ENCODE results near the gene FAM162A. TPM values are rescaled to one million over a fixed set of nuclear protein-coding genes. Genes with fewer than 3 reads are reported as not detected.

Gene FAM162A
- total and polyA plus RNA-seq, 2 donors (not counting 3 experiments of a cell fraction or from before 2014, with no cell fraction given), result 12.6 to 23.4 TPM

GRCh38 chr3:122461806-122462205 is 77.8 kb downstream of the FAM162A start:
- H3K9ac ChIP-seq (replicated peaks; ENCODE audit: extremely low read depth, insufficient read depth, low read length), result no peak overlapping the region
- no TSS peak for BruUV-seq (replicated peaks)
- TF ChIP-seq POLR2A (IDR thresholded peaks at IDR 0.05; ENCODE audit: low read depth, low read length) (no peak), MYC (IDR thresholded peaks at IDR 0.05; ENCODE audit: low read depth, low read length) (no peak)
- TF ChIP-seq, protein P1, sequence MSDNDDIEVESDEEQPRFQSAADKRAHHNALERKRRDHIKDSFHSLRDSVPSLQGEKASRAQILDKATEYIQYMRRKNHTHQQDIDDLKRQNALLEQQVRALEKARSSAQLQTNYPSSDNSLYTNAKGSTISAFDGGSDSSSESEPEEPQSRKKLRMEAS (IDR thresholded peaks at IDR 0.05; ENCODE audit: insufficient read depth, insufficient read length), result no peak
- H3K36me3 ChIP-seq (ENCODE audit: control insufficient read depth in 2 of 2, extremely low read depth in 1 of 2, insufficient read depth in 2 of 2, low read length in 2 of 2), result peaks cover 8 to 17% of the 10 kb centered on the region in 2 experiments
- H3K27me3 ChIP-seq (ENCODE audit: control insufficient read depth in 2 of 2, insufficient read depth in 2 of 2, low read length in 2 of 2), result no peaks in the 10 kb centered on the region
- no peaks in the 10 kb centered on the region for H3K9me3 ChIP-seq (replicated peaks; ENCODE audit: control insufficient read depth, insufficient read depth, low read length)
- no peaks in the 10 kb centered on the region for H4K20me1 ChIP-seq (replicated peaks; ENCODE audit: control insufficient read depth, extremely low read depth, insufficient read depth, low read length)
- DNase-seq (ENCODE audit: low read depth, low spot score) (no peak), FAIRE-seq (no peak)
- H3K27ac ChIP-seq (ENCODE audit: insufficient read depth, low read depth, low read length), result no peak overlapping the region
- POLR2A ChIA-PET, result interaction anchor here (0.6 kb wide), 1 partner anchor 11 kb away, joined by 3 read pairs; no protein-coding TSS in a partner anchor
- no peak overlapping the region for H3K4me3 ChIP-seq (replicated peaks in 1 of 3; ENCODE audit: insufficient read depth in 1 of 3, low read depth in 1 of 3, low read length in 3 of 3)
- no peaks in the 10 kb centered on the region for H3K4me1 ChIP-seq (ENCODE audit: control insufficient read depth, extremely low read depth, insufficient read depth, low read length)
- CTCF ChIA-PET, result interaction anchor here (1.6 kb wide), 1 partner anchor 69 kb away, joined by 3 read pairs; no protein-coding TSS in a partner anchor
- peaks cover 12% of the 10 kb centered on the region for H3K79me2 ChIP-seq (ENCODE audit: control insufficient read depth, insufficient read depth, low read length)
- H3K9me1 ChIP-seq (replicated peaks; ENCODE audit: control insufficient read depth, extremely low read depth, insufficient read depth, low read length), result no peaks in the 10 kb centered on the region
- intact Hi-C loops (cut with micrococcal nuclease) (no loop called here), dilution Hi-C loops (cut with MboI; ENCODE audit: extremely low pct_ligation_motif_present, low sequenced_read_pairs) (no loop called here)
- no peak overlapping the region for H2AFZ ChIP-seq (ENCODE audit: low read depth, low read length)
- no peak overlapping the region for H3K4me2 ChIP-seq (ENCODE audit: insufficient read depth, low read length)

Small RNAs within 50 kb of the gene (small RNA-seq; reads per million reads assigned to genes)
- gene AC083798.1 (ENCODE audit: insufficient read depth, insufficient read length, low read depth, low replicate concordance), result not detected

Other genes with a start within 250 kb of the FAM162A start
- gene CASR, start 200.5 kb upstream of the FAM162A start, total RNA-seq, result not detected in 2 replicates
- not detected in 2 replicates for gene CASR, start 200.5 kb upstream of the FAM162A start, polyA plus RNA-seq
- gene CSTA, start 58.9 kb upstream of the FAM162A start, total RNA-seq, result not detected in 2 replicates
- gene CSTA, start 58.9 kb upstream of the FAM162A start, polyA plus RNA-seq, result not detected in 2 replicates
- 43.6 and 53.5 TPM in 2 replicates for gene MIX23, start 951 bp upstream of the FAM162A start, total RNA-seq
- gene MIX23, start 951 bp upstream of the FAM162A start, polyA plus RNA-seq, result 3.7 and 4.5 TPM in 2 replicates
- gene WDR5B, start 31.9 kb downstream of the FAM162A start, total RNA-seq, result 2.6 and 3.7 TPM in 2 replicates
- 1.6 and 1.8 TPM in 2 replicates for gene WDR5B, start 31.9 kb downstream of the FAM162A start, polyA plus RNA-seq
- gene KPNA1, start 130.8 kb downstream of the FAM162A start, total RNA-seq, result 110 and 113 TPM in 2 replicates
- 21.1 and 24.4 TPM in 2 replicates for gene KPNA1, start 130.8 kb downstream of the FAM162A start, polyA plus RNA-seq
- 9.7 and 12.5 TPM in 2 replicates for gene PARP9, start 180.1 kb downstream of the FAM162A start, total RNA-seq
- gene PARP9, start 180.1 kb downstream of the FAM162A start, polyA plus RNA-seq, result 10.1 and 10.4 TPM in 2 replicates
- 13.8 and 20.5 TPM in 2 replicates for gene DTX3L, start 180.2 kb downstream of the FAM162A start, total RNA-seq
- gene DTX3L, start 180.2 kb downstream of the FAM162A start, polyA plus RNA-seq, result 2.3 and 3.2 TPM in 2 replicates
- 0.99 and 1.4 TPM in 2 replicates for gene PARP15, start 193.5 kb downstream of the FAM162A start, total RNA-seq
- 0.59 and 0.81 TPM in 2 replicates for gene PARP15, start 193.5 kb downstream of the FAM162A start, polyA plus RNA-seq

All from endothelial cell of umbilical vein (primary cell).